ENCODE results near the gene ZBED4.
"Not testable (repeated sequence)": the region's sequence is repeated elsewhere in the genome, so short reads cannot be mapped to it uniquely, and the experiment has no call there.

The ZBED4 gene

DNA sequence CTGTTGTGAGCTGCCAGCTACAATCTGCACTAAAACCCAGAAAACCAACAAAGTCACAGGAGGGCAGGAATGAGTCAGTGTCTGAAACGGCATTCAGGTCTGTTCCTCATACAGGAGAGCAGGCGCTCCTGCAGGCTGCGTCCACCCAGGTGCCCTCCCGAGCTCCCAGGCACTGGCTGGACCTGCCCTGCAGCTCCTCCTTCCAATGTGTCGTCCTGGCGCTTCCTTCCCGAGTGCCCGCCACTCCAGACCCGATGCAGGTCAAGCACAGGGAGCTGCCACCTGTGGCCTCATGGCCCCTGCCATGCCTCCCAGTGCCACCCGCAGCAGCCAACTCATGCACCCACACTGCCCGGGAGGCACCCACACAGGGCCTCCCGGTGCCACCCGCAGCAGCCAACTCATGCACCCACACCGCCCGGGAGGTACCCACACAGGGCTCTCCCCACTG is 38.0 kb upstream of the ZBED4 start:
- H3K9me3 ChIP-seq (ENCODE audit: control insufficient read depth, low read length): no peaks in the 10 kb centered on the region
- TF ChIP-seq, protein P1, sequence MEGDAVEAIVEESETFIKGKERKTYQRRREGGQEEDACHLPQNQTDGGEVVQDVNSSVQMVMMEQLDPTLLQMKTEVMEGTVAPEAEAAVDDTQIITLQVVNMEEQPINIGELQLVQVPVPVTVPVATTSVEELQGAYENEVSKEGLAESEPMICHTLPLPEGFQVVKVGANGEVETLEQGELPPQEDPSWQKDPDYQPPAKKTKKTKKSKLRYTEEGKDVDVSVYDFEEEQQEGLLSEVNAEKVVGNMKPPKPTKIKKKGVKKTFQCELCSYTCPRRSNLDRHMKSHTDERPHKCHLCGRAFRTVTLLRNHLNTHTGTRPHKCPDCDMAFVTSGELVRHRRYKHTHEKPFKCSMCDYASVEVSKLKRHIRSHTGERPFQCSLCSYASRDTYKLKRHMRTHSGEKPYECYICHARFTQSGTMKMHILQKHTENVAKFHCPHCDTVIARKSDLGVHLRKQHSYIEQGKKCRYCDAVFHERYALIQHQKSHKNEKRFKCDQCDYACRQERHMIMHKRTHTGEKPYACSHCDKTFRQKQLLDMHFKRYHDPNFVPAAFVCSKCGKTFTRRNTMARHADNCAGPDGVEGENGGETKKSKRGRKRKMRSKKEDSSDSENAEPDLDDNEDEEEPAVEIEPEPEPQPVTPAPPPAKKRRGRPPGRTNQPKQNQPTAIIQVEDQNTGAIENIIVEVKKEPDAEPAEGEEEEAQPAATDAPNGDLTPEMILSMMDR (IDR thresholded peaks at IDR 0.05): no peak
- H3K4me3 ChIP-seq (ENCODE audit: low read depth, low read length): no peak overlapping the region
- H3K27me3 ChIP-seq (ENCODE audit: control insufficient read depth, insufficient read depth, low read length): no peaks in the 10 kb centered on the region
- no peak overlapping the region for H2AFZ ChIP-seq
- H3K9ac ChIP-seq: no peak overlapping the region
- no peak overlapping the region for H3K4me2 ChIP-seq (ENCODE audit: low read length)
- no peaks in the 10 kb centered on the region for H3K4me1 ChIP-seq
- peaks cover 61% of the 10 kb centered on the region for H3K79me2 ChIP-seq
- H3K36me3 ChIP-seq (ENCODE audit: control insufficient read depth, insufficient read depth, low read length): no peaks in the 10 kb centered on the region
- H3K27ac ChIP-seq: no peak overlapping the region

DNA sequence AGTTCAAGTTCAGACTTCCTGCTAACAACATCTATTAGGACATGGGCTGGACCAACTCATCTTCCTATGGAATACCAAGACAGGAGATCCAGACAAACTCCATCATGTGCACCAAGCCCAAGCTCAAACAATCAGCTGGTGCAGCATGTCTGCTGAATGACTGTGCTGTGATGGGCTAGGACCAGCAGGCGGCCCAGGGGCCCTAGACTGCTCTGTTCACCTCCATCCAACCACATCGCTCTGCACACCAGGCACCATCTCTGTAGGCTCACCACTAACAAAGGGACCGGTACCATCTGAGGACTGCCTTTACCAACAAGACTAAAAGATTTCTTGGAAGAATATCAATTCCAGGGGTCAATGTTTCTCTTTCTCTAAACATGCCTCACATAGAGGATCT is 36.3 kb upstream of the ZBED4 start:
- H3K36me3 ChIP-seq (ENCODE audit: control insufficient read depth, insufficient read depth, low read length): no peaks in the 10 kb centered on the region
- peaks cover 64% of the 10 kb centered on the region for H3K79me2 ChIP-seq
- TF ChIP-seq, protein P1 (IDR thresholded peaks at IDR 0.05): no peak
- H3K4me3 ChIP-seq (ENCODE audit: low read depth, low read length): no peak overlapping the region
- H3K27ac ChIP-seq: no peak overlapping the region
- H3K9me3 ChIP-seq (ENCODE audit: control insufficient read depth, low read length): no peaks in the 10 kb centered on the region
- H3K4me1 ChIP-seq: no peaks in the 10 kb centered on the region
- H3K9ac ChIP-seq: no peak overlapping the region
- no peak overlapping the region for H3K4me2 ChIP-seq (ENCODE audit: low read length)
- no peak overlapping the region for H2AFZ ChIP-seq
- H3K27me3 ChIP-seq (ENCODE audit: control insufficient read depth, insufficient read depth, low read length): no peaks in the 10 kb centered on the region

DNA sequence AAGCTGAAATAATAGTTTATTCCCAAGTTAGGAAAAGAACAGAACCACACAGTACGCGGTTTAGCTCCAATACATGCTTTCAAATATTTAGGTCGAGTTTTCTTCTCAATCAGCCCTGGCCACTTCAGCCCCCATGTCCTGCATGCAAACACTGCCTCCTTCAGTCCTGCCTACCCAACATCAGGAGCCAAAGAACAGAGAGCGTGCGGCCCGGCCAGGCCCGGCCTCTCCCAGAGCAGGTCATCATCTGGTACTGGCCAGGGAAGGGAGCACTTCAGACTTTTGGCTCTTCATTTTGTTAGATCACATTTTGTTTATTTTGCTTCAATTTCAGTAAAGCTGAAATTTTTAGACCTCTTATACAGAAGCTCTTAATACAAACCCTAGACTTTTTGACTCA is 32.7 kb upstream of the ZBED4 start:
- TF ChIP-seq, protein P1 (IDR thresholded peaks at IDR 0.05): no peak
- H3K9ac ChIP-seq: no peak overlapping the region
- no peaks in the 10 kb centered on the region for H3K36me3 ChIP-seq (ENCODE audit: control insufficient read depth, insufficient read depth, low read length)
- H3K4me2 ChIP-seq (ENCODE audit: low read length): no peak overlapping the region
- H2AFZ ChIP-seq: no peak overlapping the region
- H3K9me3 ChIP-seq (ENCODE audit: control insufficient read depth, low read length): no peaks in the 10 kb centered on the region
- H3K79me2 ChIP-seq: peaks cover 72% of the 10 kb centered on the region
- no peaks in the 10 kb centered on the region for H3K4me1 ChIP-seq
- H3K4me3 ChIP-seq (ENCODE audit: low read depth, low read length): no peak overlapping the region
- H3K27ac ChIP-seq: no peak overlapping the region
- H3K27me3 ChIP-seq (ENCODE audit: control insufficient read depth, insufficient read depth, low read length): no peaks in the 10 kb centered on the region

DNA sequence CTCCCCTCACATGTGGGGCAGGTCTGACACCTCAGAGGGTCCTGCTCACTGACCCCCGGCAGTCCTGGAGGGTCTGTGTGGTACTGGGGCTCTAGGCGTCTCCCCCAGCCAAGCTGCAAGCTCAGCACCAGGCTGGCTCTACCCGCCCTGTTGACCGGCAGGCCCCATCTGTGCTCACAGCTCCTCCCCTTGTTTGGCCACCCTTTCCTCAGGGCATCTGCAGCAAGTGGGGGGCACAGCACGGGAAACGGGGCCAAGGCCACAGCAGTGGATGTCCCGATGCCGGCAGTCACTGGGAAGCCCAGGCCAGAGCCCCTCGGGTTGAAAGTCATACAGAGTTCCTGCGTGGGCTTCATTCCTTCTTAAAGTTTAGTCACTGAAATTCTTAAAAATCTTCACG is 31.9 kb upstream of the ZBED4 start:
- H3K36me3 ChIP-seq (ENCODE audit: control insufficient read depth, insufficient read depth, low read length); H3K9me3 ChIP-seq (ENCODE audit: control insufficient read depth, low read length); H3K4me3 ChIP-seq (ENCODE audit: low read depth, low read length); H3K4me1 ChIP-seq; H2AFZ ChIP-seq; H3K27me3 ChIP-seq (ENCODE audit: control insufficient read depth, insufficient read depth, low read length); H3K4me2 ChIP-seq (ENCODE audit: low read length); H3K27ac ChIP-seq; H3K9ac ChIP-seq: not testable (repeated sequence)
- peaks cover 74% of the 10 kb centered on the region for H3K79me2 ChIP-seq

DNA sequence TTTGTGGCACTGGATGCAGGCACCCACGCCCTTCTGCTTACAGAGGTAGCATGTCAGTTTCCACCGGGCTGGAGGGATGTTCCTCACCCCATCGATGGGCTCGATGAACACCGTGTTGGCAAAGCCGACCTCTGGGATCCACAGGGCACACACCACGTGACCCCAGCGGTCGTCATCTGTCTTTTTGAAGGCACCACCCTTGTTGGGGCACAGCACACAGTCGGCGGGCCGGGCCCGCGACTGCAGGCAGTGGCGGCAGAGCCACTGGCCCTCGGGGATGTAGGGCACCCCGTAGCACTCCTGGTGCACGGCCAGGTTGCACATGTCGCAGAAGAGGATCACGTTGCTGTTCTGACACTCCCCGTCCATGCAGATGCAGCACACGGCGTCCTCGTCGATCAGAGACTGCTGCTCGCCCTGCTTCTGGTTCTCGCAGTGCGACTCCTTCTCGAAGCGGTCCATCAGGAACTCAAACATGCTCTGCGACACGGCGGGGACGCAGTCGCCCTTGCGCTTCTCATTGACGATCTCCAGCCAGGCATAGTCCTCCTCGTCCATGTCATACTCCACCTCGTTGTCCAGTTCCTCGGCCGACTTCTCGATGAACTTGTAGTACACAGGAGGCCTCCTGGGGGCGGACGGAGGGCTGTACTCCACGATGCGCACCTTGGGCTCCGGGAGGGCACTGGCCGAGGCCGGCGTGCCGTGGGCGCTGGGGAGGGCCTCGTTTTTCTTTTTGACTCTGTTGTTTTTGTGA is 30.2 kb upstream of the ZBED4 start:
- no peaks in the 10 kb centered on the region for H3K27me3 ChIP-seq (ENCODE audit: control insufficient read depth, insufficient read depth, low read length)
- TF ChIP-seq, protein P1 (IDR thresholded peaks at IDR 0.05): no peak
- no peaks in the 10 kb centered on the region for H3K4me1 ChIP-seq
- no peak overlapping the region for H3K4me2 ChIP-seq (ENCODE audit: low read length)
- H3K9me3 ChIP-seq (ENCODE audit: control insufficient read depth, low read length): no peaks in the 10 kb centered on the region
- no peak overlapping the region for H3K4me3 ChIP-seq (ENCODE audit: low read depth, low read length)
- peaks cover 56% of the 10 kb centered on the region for H3K79me2 ChIP-seq
- H3K36me3 ChIP-seq (ENCODE audit: control insufficient read depth, insufficient read depth, low read length): no peaks in the 10 kb centered on the region
- no peak overlapping the region for H2AFZ ChIP-seq
- H3K9ac ChIP-seq: no peak overlapping the region
- no peak overlapping the region for H3K27ac ChIP-seq
